Panc1 (cell line): ENCODE measurements around the gene ZNF462. TPM values are rescaled to one million over a fixed set of nuclear protein-coding genes. Genes with fewer than 3 reads are reported as not detected.

Source experiments
- ATAC-seq: fragments of 200-7000 bp; cut with Tn5 transposase; 2 replicates; pipeline ENCODE4 v1.9.1; 2020; ENCODE audit warnings: mild to moderate bottlenecking, moderate library complexity
- BruUV-seq: library from RNA; stranded (reverse); fragments of 400-500 nt; replicated peaks from 2 replicates; lab custom pipeline; 2021; lab: Mats Ljungman, UMichigan
- CTCF ChIA-PET: fragments of 300-600 bp; sonication (Branson Sonifier 250); formaldehyde crosslinking; loops from one replicate; lab custom pipeline; 2022; ENCODE audit warnings: antibody characterized with exemption; lab: Charles Lee
- POLR2A ChIA-PET: fragments of 300-600 bp; sonication (Branson Sonifier 250); formaldehyde crosslinking; loops from one replicate; lab custom pipeline; 2022; ENCODE audit warnings: antibody characterized with exemption; lab: Charles Lee
- DNase-seq: peaks from one replicate; pipeline ENCODE4 v3.0.0-alpha.2; 2010; ENCODE audit warnings: low read depth, low spot score
- H3K27ac ChIP-seq: 2 replicates; pipeline ENCODE4 v1.5.1; 2011; ENCODE audit warnings: mild to moderate bottlenecking, low read length, inconsistent platforms
- H3K27me3 ChIP-seq: fragments of 200-500 bp; sonication (Bioruptor generic); 2 replicates; pipeline ENCODE4 v1.6.0; 2014; ENCODE audit warnings: low read length, inconsistent platforms; ENCODE audit not compliant: control insufficient read depth, insufficient read depth
- H3K36me3 ChIP-seq: fragments of 200-500 bp; sonication (Bioruptor generic); 2 replicates; pipeline ENCODE4 v1.5.1; 2014; ENCODE audit warnings: inconsistent platforms, mild to moderate bottlenecking, low read length, moderate library complexity; ENCODE audit not compliant: control insufficient read depth, insufficient read depth
- H3K4me1 ChIP-seq: 2 replicates; pipeline ENCODE4 v1.5.1; 2011; ENCODE audit warnings: inconsistent platforms, mild to moderate bottlenecking, low read length, moderate library complexity; ENCODE audit not compliant: control insufficient read depth, insufficient read depth
- H3K4me3 ChIP-seq, 2 experiments: 2 replicates each; pipeline ENCODE4 v1.5.1; 2011 to 2012; ENCODE audit warnings: low read depth in 2 of 2, low read length in 2 of 2, mild to moderate bottlenecking in 2 of 2, inconsistent platforms in 1 of 2, moderate library complexity in 1 of 2
- H3K9me3 ChIP-seq: fragments of 200-500 bp; sonication (Bioruptor generic); 2 replicates; pipeline ENCODE4 v1.5.1; 2014; ENCODE audit warnings: low read depth, mild to moderate bottlenecking, inconsistent platforms, low read length, moderate library complexity; ENCODE audit not compliant: control insufficient read depth, insufficient read depth
- CTCF ChIP-seq: fragments of 450-650 bp; IDR thresholded peaks from 2 replicates; pipeline ENCODE4 v1.5.1; 2017; ENCODE audit warnings: mild to moderate bottlenecking
- POLR2AphosphoS5 ChIP-seq: IDR thresholded peaks from 2 replicates; pipeline ENCODE4 v1.6.1; 2012; ENCODE audit warnings: mild to moderate bottlenecking, low read depth, low read length, moderate library complexity
- REST ChIP-seq, 2 experiments: IDR thresholded peaks; 2 replicates each; pipeline ENCODE4 v1.6.1; 2011 to 2012; ENCODE audit warnings: low read depth in 2 of 2, control low read depth in 1 of 2, low read length in 1 of 2, mild to moderate bottlenecking in 1 of 2, moderate library complexity in 1 of 2; ENCODE audit not compliant: insufficient read depth in 1 of 2
- SIN3A ChIP-seq: IDR thresholded peaks from 2 replicates; pipeline ENCODE4 v1.6.1; 2012; ENCODE audit warnings: low read depth, mild to moderate bottlenecking, low read length, moderate library complexity, borderline replicate concordance; ENCODE audit not compliant: insufficient read depth
- TCF7L2 ChIP-seq: IDR thresholded peaks from 2 replicates; pipeline ENCODE4 v1.6.1; 2011; ENCODE audit warnings: mild to moderate bottlenecking, low read depth, low read length, inconsistent platforms
- in situ Hi-C: cut with HindIII; loops from 2 replicates; pipeline ENCODE4 v1.10.0; 2016; ENCODE audit warnings: low sequenced_read_pairs, low pct_unique_long_range_greater_than_20kb
- intact Hi-C: fragments of 100-400 bp; cut with micrococcal nuclease; formaldehyde crosslinking; loops from one replicate; pipeline ENCODE4 v1.10.0; 2022; ENCODE audit not compliant: unreplicated experiment
- total RNA-seq: library from RNA; stranded (reverse); gene quantifications from one replicate; pipeline ENCODE4 v1.2.1, GENCODE V29; 2021; ENCODE audit not compliant: unreplicated experiment

The ZNF462 gene
- total RNA-seq, 1 experiment from 2014 or later: 34.8 TPM

- Histone ChIP-seq H3K27me3 (no peaks in the 10 kb centered on the region), H3K4me1 (no peaks in the 10 kb centered on the region), H3K4me3 (no peak overlapping the region), H3K36me3 (no peaks in the 10 kb centered on the region), H3K27ac (no peak overlapping the region), H3K9me3 (no peaks in the 10 kb centered on the region)
- DNase-seq: no peak
- intact Hi-C loops: no loop called here
- no TSS peak for BruUV-seq
- ChIA-PET POLR2A (no interaction called here), CTCF (no interaction called here)
- in situ Hi-C loops: no loop called here
- TF ChIP-seq REST (IDR thresholded peaks at IDR 0.05; ENCODE audit: insufficient read depth in 1 of 2, low read depth in 2 of 2, low read length in 1 of 2) (no peak), SIN3A (no peak), TCF7L2 (no peak), POLR2AphosphoS5 (no peak), CTCF (no peak)
- no peak for ATAC-seq
Observed at GRCh38 chr9:106835840-106836239, 27.1 kb upstream of the ZNF462 start.

GRCh38 chr9:106843371-106843770 lies 19.6 kb upstream of the ZNF462 start:
- Histone ChIP-seq H3K27ac (no peak overlapping the region), H3K4me3 (no peak overlapping the region), H3K27me3 (no peaks in the 10 kb centered on the region), H3K4me1 (no peaks in the 10 kb centered on the region), H3K9me3 (no peaks in the 10 kb centered on the region), H3K36me3 (no peaks in the 10 kb centered on the region)
- intact Hi-C loops (no loop called here), in situ Hi-C loops (no loop called here)
- CTCF ChIA-PET: no interaction called here
- no TSS peak for BruUV-seq
- ATAC-seq (no peak), DNase-seq (no peak)
- POLR2A ChIA-PET: no interaction called here
- no peak for TF ChIP-seq POLR2AphosphoS5
- no peak for TF ChIP-seq TCF7L2
- no peak for TF ChIP-seq SIN3A
- no peak for TF ChIP-seq REST (IDR thresholded peaks at IDR 0.05; ENCODE audit: insufficient read depth in 1 of 2, low read depth in 2 of 2, low read length in 1 of 2)
- no peak for TF ChIP-seq CTCF
